Endothelial cell of hepatic sinusoid (primary cell): ENCODE data around the gene BICD1.
"Not testable (repeated sequence)": the region's sequence is repeated elsewhere in the genome, so short reads cannot be mapped to it uniquely, and the experiment has no call there.

ENCODE experiments used
- in situ Hi-C: cut with HindIII; loops from 2 replicates; pipeline ENCODE4 v1.10.0; 2017; ENCODE audit warnings: low sequenced_read_pairs

The BICD1 gene

GRCh38 chr12:32181498-32182175 is 75.0 kb downstream of the BICD1 start:
- in situ Hi-C loops, result no loop called here

GRCh38 chr12:32183650-32184049 is 77.0 kb downstream of the BICD1 start:
- in situ Hi-C loops, result no loop called here

GRCh38 chr12:32187127-32187526 is 80.5 kb downstream of the BICD1 start:
- in situ Hi-C loops, result loop anchor here (5.0 kb wide), 2 partner anchors 50 to 105 kb away; no protein-coding TSS in a partner anchor

GRCh38 chr12:32191445-32191844 is 84.8 kb downstream of the BICD1 start:
- in situ Hi-C loops, result no loop called here

- in situ Hi-C loops, result no loop called here
Observed at GRCh38 chr12:32196250-32197198, 89.9 kb downstream of the BICD1 start.

GRCh38 chr12:32197421-32197820 is 90.8 kb downstream of the BICD1 start:
- in situ Hi-C loops, result no loop called here

- in situ Hi-C loops, result no loop called here
Observed at GRCh38 chr12:32198555-32198954, 91.9 kb downstream of the BICD1 start.

- in situ Hi-C loops, result no loop called here
Observed at GRCh38 chr12:32201096-32201495, 94.4 kb downstream of the BICD1 start.

GRCh38 chr12:32201976-32202375 is 95.3 kb downstream of the BICD1 start:
- in situ Hi-C loops, result no loop called here

- in situ Hi-C loops, result no loop called here
Observed at GRCh38 chr12:32205731-32206130, 99.1 kb downstream of the BICD1 start.

GRCh38 chr12:32208355-32208754 is 101.7 kb downstream of the BICD1 start:
- in situ Hi-C loops, result no loop called here

GRCh38 chr12:32211066-32211899 is 104.6 kb downstream of the BICD1 start:
- in situ Hi-C loops, result no loop called here

- in situ Hi-C loops, result no loop called here
Observed at GRCh38 chr12:32211900-32212156, 105.2 kb downstream of the BICD1 start.

- in situ Hi-C loops, result no loop called here
Observed at GRCh38 chr12:32214723-32215122, 108.1 kb downstream of the BICD1 start.

GRCh38 chr12:32217354-32218310 is 111.0 kb downstream of the BICD1 start:
- in situ Hi-C loops, result no loop called here

GRCh38 chr12:32223941-32224340 is 117.3 kb downstream of the BICD1 start:
- in situ Hi-C loops, result no loop called here

- in situ Hi-C loops, result no loop called here
Observed at GRCh38 chr12:32226768-32227167, 120.1 kb downstream of the BICD1 start.

GRCh38 chr12:32229971-32230612 is 123.4 kb downstream of the BICD1 start:
- in situ Hi-C loops, result no loop called here

- in situ Hi-C loops, result no loop called here
Observed at GRCh38 chr12:32230613-32230993, 124.0 kb downstream of the BICD1 start.

GRCh38 chr12:32231361-32231760 is 124.7 kb downstream of the BICD1 start:
- in situ Hi-C loops, result not testable (repeated sequence)
